ENCODE measurements around the gene EHMT1.

EHMT1 gene

GRCh38 chr9:137674976-137675320 lies 56.1 kb downstream of the EHMT1 start:
- no peak for DNase-seq

GRCh38 chr9:137676998-137677397 lies 58.2 kb downstream of the EHMT1 start:
- no peak for DNase-seq

- DNase-seq: no peak
Observed at GRCh38 chr9:137678202-137678601, 59.4 kb downstream of the EHMT1 start.

- DNase-seq: no peak
Observed at GRCh38 chr9:137679249-137679648, 60.4 kb downstream of the EHMT1 start.

- DNase-seq: no peak
Observed at GRCh38 chr9:137679695-137680305, 61.0 kb downstream of the EHMT1 start.

- DNase-seq: no peak
Observed at GRCh38 chr9:137680444-137681358, 61.9 kb downstream of the EHMT1 start.

GRCh38 chr9:137682428-137683105 lies 63.8 kb downstream of the EHMT1 start:
- DNase-seq: peak; percentile 68

- no peak for DNase-seq
Observed at GRCh38 chr9:137683262-137683864, 64.6 kb downstream of the EHMT1 start.

- no peak for DNase-seq
Observed at GRCh38 chr9:137685035-137685740, 66.4 kb downstream of the EHMT1 start.

- no peak for DNase-seq
Observed at GRCh38 chr9:137685741-137686420, 67.1 kb downstream of the EHMT1 start.

- no peak for DNase-seq
Observed at GRCh38 chr9:137688261-137688660, 69.5 kb downstream of the EHMT1 start.

GRCh38 chr9:137688725-137689124 lies 69.9 kb downstream of the EHMT1 start:
- DNase-seq: no peak

GRCh38 chr9:137689745-137690529 lies 71.1 kb downstream of the EHMT1 start:
- no peak for DNase-seq

- DNase-seq: no peak
Observed at GRCh38 chr9:137690930-137691645, 72.3 kb downstream of the EHMT1 start.

GRCh38 chr9:137691646-137692351 lies 73.0 kb downstream of the EHMT1 start:
- peak; percentile 84 for DNase-seq

GRCh38 chr9:137694236-137694959 lies 75.6 kb downstream of the EHMT1 start:
- no peak for DNase-seq

- DNase-seq: no peak
Observed at GRCh38 chr9:137694962-137695875, 76.4 kb downstream of the EHMT1 start.
